ENCODE measurements around the gene SLC13A3. TPM values are rescaled to one million over a fixed set of nuclear protein-coding genes. Genes with fewer than 3 reads are reported as not detected.

The SLC13A3 gene
- total RNA-seq, 1 donor from 2014 or later: 0.30 TPM

DNA sequence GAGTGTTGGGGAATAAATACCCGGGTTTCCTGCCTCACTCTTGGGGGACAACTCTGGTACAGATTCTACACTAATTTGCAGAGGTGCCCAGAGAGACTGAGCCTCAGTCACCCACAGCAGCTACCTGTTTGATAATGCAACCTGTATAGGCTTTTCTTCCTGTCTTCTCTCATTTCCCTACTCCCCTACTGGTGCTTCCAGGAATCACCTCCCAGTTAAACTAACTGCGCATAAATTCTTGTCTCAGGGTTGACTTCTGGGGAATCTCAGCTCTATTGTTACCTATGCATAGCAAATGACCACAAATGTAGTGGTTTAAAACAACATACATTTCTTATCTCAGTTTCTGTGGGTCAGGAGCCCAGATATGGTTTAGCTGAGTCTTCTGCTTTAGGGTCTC lies 112.1 kb downstream of the SLC13A3 start:
- Histone ChIP-seq H3K4me3 (no peak overlapping the region), H3K9me3 (replicated peaks) (no peaks in the 10 kb centered on the region), H3K36me3 (no peaks in the 10 kb centered on the region), H3K4me1 (no peaks in the 10 kb centered on the region), H3K27ac (replicated peaks) (no peak overlapping the region), H3K27me3 (ENCODE audit: low read depth) (peaks cover 84% of the 10 kb centered on the region)
- intact Hi-C loops (cut with micrococcal nuclease): no loop called here
- TF ChIP-seq, protein P1, sequence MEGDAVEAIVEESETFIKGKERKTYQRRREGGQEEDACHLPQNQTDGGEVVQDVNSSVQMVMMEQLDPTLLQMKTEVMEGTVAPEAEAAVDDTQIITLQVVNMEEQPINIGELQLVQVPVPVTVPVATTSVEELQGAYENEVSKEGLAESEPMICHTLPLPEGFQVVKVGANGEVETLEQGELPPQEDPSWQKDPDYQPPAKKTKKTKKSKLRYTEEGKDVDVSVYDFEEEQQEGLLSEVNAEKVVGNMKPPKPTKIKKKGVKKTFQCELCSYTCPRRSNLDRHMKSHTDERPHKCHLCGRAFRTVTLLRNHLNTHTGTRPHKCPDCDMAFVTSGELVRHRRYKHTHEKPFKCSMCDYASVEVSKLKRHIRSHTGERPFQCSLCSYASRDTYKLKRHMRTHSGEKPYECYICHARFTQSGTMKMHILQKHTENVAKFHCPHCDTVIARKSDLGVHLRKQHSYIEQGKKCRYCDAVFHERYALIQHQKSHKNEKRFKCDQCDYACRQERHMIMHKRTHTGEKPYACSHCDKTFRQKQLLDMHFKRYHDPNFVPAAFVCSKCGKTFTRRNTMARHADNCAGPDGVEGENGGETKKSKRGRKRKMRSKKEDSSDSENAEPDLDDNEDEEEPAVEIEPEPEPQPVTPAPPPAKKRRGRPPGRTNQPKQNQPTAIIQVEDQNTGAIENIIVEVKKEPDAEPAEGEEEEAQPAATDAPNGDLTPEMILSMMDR (IDR thresholded peaks at IDR 0.05; ENCODE audit: borderline replicate concordance): no peak
- DNase-seq: no peak

DNA sequence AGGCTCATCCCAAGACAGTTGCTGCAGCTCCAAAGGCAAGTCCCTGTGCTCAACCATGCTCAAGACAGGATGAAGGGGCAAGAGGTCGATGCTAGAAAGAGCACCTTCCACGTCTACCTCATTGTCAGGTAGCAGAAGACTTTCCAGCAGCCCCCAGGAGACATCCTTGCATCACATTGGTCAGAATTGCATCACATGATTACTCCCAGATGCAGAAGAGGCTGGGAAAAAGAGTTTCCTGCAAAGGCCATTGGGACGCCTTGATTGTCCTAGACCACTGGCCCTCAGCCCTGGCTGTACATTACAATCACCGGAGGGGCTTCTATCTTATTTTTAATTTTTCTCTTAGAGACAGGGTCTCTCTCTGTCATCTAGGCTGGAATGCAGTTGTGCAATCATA lies 120.6 kb downstream of the SLC13A3 start:
- no peaks in the 10 kb centered on the region for H3K36me3 ChIP-seq
- no peak for DNase-seq
- peaks cover 65% of the 10 kb centered on the region for H3K27me3 ChIP-seq (ENCODE audit: low read depth)
- TF ChIP-seq, protein P1 (IDR thresholded peaks at IDR 0.05; ENCODE audit: borderline replicate concordance): no peak
- H3K9me3 ChIP-seq (replicated peaks): no peaks in the 10 kb centered on the region
- intact Hi-C loops (cut with micrococcal nuclease): no loop called here
- no peak overlapping the region for H3K27ac ChIP-seq (replicated peaks)
- H3K4me3 ChIP-seq: no peak overlapping the region
- no peaks in the 10 kb centered on the region for H3K4me1 ChIP-seq

DNA sequence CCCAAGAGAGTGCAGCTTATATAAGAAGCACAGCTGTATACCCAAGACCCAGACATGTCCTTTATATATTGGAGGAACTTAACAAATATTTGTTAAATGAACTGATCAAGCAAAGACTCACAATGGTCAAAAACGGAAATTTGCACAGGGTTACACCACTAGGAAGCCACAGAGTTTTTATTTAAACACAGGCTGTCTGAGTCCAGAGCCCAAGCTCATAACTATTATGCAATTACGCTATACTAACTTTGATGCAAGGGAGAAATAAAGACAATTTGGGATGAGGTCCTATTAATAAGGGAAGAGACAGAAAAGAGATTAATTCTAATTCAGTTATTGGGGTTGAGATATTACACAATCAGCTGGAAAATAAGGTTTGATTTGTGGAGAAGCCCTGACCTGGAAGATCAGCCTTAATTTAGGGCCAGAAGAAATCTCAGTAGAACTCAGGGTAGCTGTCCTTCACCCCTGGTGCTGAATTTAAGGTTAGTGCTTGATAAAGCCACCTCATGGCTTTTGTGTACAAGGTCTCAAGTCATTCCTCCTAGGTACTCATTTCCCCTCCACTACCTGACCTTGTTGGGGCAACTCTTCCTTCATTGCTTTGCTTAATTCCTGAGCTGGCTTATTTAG lies 127.4 kb downstream of the SLC13A3 start:
- Histone ChIP-seq H3K9me3 (replicated peaks) (no peaks in the 10 kb centered on the region), H3K4me1 (no peaks in the 10 kb centered on the region), H3K36me3 (no peaks in the 10 kb centered on the region), H3K27ac (replicated peaks) (no peak overlapping the region), H3K4me3 (no peak overlapping the region), H3K27me3 (ENCODE audit: low read depth) (peaks cover 63% of the 10 kb centered on the region)
- no peak for DNase-seq
- TF ChIP-seq, protein P1 (IDR thresholded peaks at IDR 0.05; ENCODE audit: borderline replicate concordance): no peak
- intact Hi-C loops (cut with micrococcal nuclease): loop anchor here (10.0 kb wide), 1 partner anchor 161 kb away; the partner anchor contains the start of gene TP53RK

DNA sequence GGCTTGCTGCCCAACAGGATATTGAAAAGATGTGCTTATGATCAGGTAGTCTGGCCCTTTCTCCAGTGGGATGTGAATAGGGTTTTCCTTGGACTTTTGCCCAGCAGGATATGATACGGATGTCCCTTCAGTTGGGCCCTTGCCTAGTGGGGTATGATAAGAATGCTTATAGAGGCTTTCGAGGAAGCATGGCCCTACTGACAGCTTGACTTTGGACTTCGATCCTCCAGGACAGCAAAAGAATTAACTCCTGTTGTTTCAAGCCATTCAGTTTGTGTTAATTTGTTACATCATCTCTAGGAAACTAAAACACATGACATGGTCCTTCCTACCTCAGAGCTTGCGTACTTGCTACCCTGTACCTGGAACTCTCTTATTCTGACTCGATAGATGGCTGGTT lies 128.2 kb downstream of the SLC13A3 start:
- Histone ChIP-seq H3K4me1 (no peaks in the 10 kb centered on the region), H3K4me3 (no peak overlapping the region), H3K27me3 (ENCODE audit: low read depth) (peaks cover 63% of the 10 kb centered on the region), H3K36me3 (no peaks in the 10 kb centered on the region), H3K27ac (replicated peaks) (no peak overlapping the region), H3K9me3 (replicated peaks) (no peaks in the 10 kb centered on the region)
- TF ChIP-seq, protein P1 (IDR thresholded peaks at IDR 0.05; ENCODE audit: borderline replicate concordance): no peak
- no peak for DNase-seq
- intact Hi-C loops (cut with micrococcal nuclease): loop anchor here (10.0 kb wide), 1 partner anchor 162 kb away; the partner anchor contains the start of gene TP53RK

DNA sequence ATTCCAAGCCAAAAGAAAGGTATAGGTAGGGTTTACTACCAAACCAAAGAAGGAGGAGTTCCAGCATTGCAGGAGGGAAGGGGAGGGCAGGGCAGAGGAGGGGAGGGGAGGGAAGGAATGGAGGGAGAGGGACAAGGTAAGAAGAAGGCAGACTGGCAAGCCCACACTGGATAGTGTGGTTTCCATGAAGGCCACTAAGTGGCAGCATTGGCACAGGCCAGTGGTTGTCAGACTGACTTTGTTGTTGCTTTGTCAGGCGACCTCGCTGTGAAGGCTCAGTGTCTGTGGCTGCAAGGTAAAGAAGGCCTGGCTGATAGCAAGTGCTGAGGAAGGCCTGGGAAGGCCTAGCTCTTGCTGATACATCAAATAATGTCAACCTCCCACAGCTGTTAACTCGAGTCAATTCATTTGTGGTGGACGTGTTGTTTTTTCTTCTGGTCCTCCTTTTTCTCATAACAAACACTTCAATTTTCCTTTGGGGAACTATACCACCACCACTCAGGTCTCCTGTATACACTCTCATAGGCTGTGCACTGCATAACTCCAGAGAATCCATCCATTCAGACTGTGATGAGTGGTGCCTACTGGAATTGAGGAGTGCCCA lies 130.2 kb downstream of the SLC13A3 start:
- no peaks in the 10 kb centered on the region for H3K9me3 ChIP-seq (replicated peaks)
- intact Hi-C loops (cut with micrococcal nuclease): loop anchor here (10.0 kb wide), 1 partner anchor 164 kb away; the partner anchor contains the start of gene TP53RK
- peaks cover 61% of the 10 kb centered on the region for H3K27me3 ChIP-seq (ENCODE audit: low read depth)
- no peak overlapping the region for H3K27ac ChIP-seq (replicated peaks)
- H3K36me3 ChIP-seq: no peaks in the 10 kb centered on the region
- H3K4me1 ChIP-seq: no peaks in the 10 kb centered on the region
- DNase-seq: no peak
- no peak overlapping the region for H3K4me3 ChIP-seq
- TF ChIP-seq, protein P1 (IDR thresholded peaks at IDR 0.05; ENCODE audit: borderline replicate concordance): peak; percentile 59

Measured in left ventricle myocardium inferior (tissue), 1 donor.